HCT116 (cell line): Measurements from ENCODE around the gene ASCC1. TPM values are rescaled to one million over a fixed set of nuclear protein-coding genes. Genes with fewer than 3 reads are reported as not detected.

Source experiments
- ATAC-seq: fragments of 200-7000 bp; cut with Tn5 transposase; 2 replicates; pipeline ENCODE4 v1.9.1; 2020; ENCODE audit warnings: mild to moderate bottlenecking, moderate library complexity
- BruUV-seq: library from RNA; stranded (reverse); fragments of 400-500 nt; replicated peaks from 2 replicates; lab custom pipeline; 2021; lab: Mats Ljungman, UMichigan
- CTCF ChIA-PET: fragments of 300-600 bp; sonication (Branson Sonifier 250); formaldehyde crosslinking; loops from one replicate; lab custom pipeline; 2021; ENCODE audit warnings: antibody characterized with exemption; lab: Charles Lee
- POLR2A ChIA-PET: fragments of 300-600, 350-600 bp; sonication (Branson Sonifier 250); formaldehyde crosslinking; loops from one replicate; lab custom pipeline; 2021; ENCODE audit warnings: antibody characterized with exemption; lab: Charles Lee
- RAD21 ChIA-PET, 2 experiments: fragments of 300-600 bp; sonication (Branson Sonifier 250); formaldehyde crosslinking; loops; one replicate each; lab custom pipeline; 2023; ENCODE audit warnings: low total read pairs in 2 of 2; ENCODE audit not compliant: uncharacterized antibody in 2 of 2, unreplicated experiment in 2 of 2, low non-redundant PET in 1 of 2; lab: Charles Lee
- DNase-seq: peaks from one replicate; pipeline ENCODE4 v3.0.0-alpha.2; 2010; ENCODE audit warnings: low read depth, low spot score
- H2AFZ ChIP-seq: fragments of 200-600 bp; shearing (Covaris generic), sonication (generic); 2 replicates; pipeline ENCODE4 v1.6.1; 2017; ENCODE audit warnings: low read depth, mixed run types, mixed read lengths, antibody characterized with exemption, low read length; ENCODE audit not compliant: poor library complexity, severe bottlenecking
- H3K27ac ChIP-seq: 2 replicates; pipeline ENCODE4 v1.5.1; 2012; ENCODE audit warnings: low read depth, low read length
- H3K27me3 ChIP-seq: fragments of 200-600 bp; sonication (generic); 2 replicates; pipeline ENCODE4 v1.6.1; 2016; ENCODE audit warnings: mixed run types, low read length, mixed read lengths; ENCODE audit not compliant: insufficient read depth
- H3K36me3 ChIP-seq, 2 experiments: fragments of 200-500 bp in 1 of 2; fragments of 200-600 bp in 1 of 2; sonication (Bioruptor generic) in 1 of 2; sonication (generic) in 1 of 2; 2 replicates each; pipeline versions ENCODE4 v1.5.1 to v1.6.1; 2014 to 2016; ENCODE audit warnings: low read length in 2 of 2, inconsistent platforms in 1 of 2, mixed read lengths in 1 of 2, mixed run types in 1 of 2; ENCODE audit not compliant: insufficient read depth in 2 of 2, control insufficient read depth in 1 of 2
- H3K4me1 ChIP-seq, 2 experiments: fragments of 200-600 bp in 1 of 2; sonication (generic) in 1 of 2; 2 replicates each; pipeline versions ENCODE4 v1.5.1 to v1.6.1; 2012 to 2017; ENCODE audit warnings: low read length in 2 of 2, inconsistent platforms in 1 of 2, mild to moderate bottlenecking in 1 of 2, mixed read lengths in 1 of 2, mixed run types in 1 of 2, moderate library complexity in 1 of 2; ENCODE audit not compliant: insufficient read depth in 2 of 2, control insufficient read depth in 1 of 2
- H3K4me2 ChIP-seq: fragments of 200-600 bp; sonication (generic); 2 replicates; pipeline ENCODE4 v1.6.1; 2017; ENCODE audit warnings: mixed run types, low read length, mixed read lengths
- H3K4me3 ChIP-seq, 2 experiments: fragments of 200-600 bp in 1 of 2; sonication (generic) in 1 of 2; replicated peaks in 1 of 2; 2 replicates each; pipeline ENCODE4 v1.5.1; 2011 to 2016; ENCODE audit warnings: low read length in 2 of 2, control low read depth in 1 of 2, low read depth in 1 of 2, mild to moderate bottlenecking in 1 of 2, mixed read lengths in 1 of 2, mixed run types in 1 of 2
- H3K79me2 ChIP-seq: fragments of 200-600 bp; sonication (generic); 2 replicates; pipeline ENCODE4 v1.6.1; 2017; ENCODE audit warnings: mild to moderate bottlenecking, mixed run types, low read length, moderate library complexity, mixed read lengths; ENCODE audit not compliant: insufficient read depth
- H3K9ac ChIP-seq: fragments of 200-600 bp; sonication (generic); 2 replicates; pipeline ENCODE4 v1.6.1; 2016; ENCODE audit warnings: low read length, mixed read lengths
- H3K9me2 ChIP-seq: fragments of 200-600 bp; sonication (generic), shearing (Covaris generic); 2 replicates; pipeline ENCODE4 v1.6.1; 2017; ENCODE audit warnings: mixed run types, mild to moderate bottlenecking, moderate library complexity; ENCODE audit not compliant: insufficient read depth
- H3K9me3 ChIP-seq, 2 experiments: fragments of 200-500 bp in 1 of 2; fragments of 200-600 bp in 1 of 2; sonication (Bioruptor generic) in 1 of 2; sonication (generic) in 1 of 2; 2 replicates each; pipeline ENCODE4 v1.6.1; 2014 to 2017; ENCODE audit warnings: low read length in 2 of 2, mixed read lengths in 2 of 2, inconsistent platforms in 1 of 2, low read depth in 1 of 2, mild to moderate bottlenecking in 1 of 2, mixed run types in 1 of 2, moderate library complexity in 1 of 2; ENCODE audit not compliant: control insufficient read depth in 1 of 2, insufficient read depth in 1 of 2
- H4K20me1 ChIP-seq: fragments of 200-600 bp; sonication (generic), shearing (Covaris generic); 2 replicates; pipeline ENCODE4 v1.6.1; 2017; ENCODE audit warnings: mixed run types, mild to moderate bottlenecking, moderate library complexity; ENCODE audit not compliant: insufficient read depth
- ATF3 ChIP-seq: IDR thresholded peaks from 2 replicates; pipeline ENCODE4 v1.6.1; 2012
- EGR1 ChIP-seq: IDR thresholded peaks from 2 replicates; pipeline ENCODE4 v1.6.1; 2012; ENCODE audit warnings: low read depth
- FOSL1 ChIP-seq: IDR thresholded peaks from 2 replicates; pipeline ENCODE4 v1.6.1; 2012; ENCODE audit warnings: low read depth
- JUND ChIP-seq: IDR thresholded peaks from 2 replicates; pipeline ENCODE4 v1.6.1; 2012
- POLR2A ChIP-seq: IDR thresholded peaks from 2 replicates; pipeline ENCODE4 v1.7.0; 2011; ENCODE audit warnings: borderline replicate concordance; ENCODE audit not compliant: insufficient read depth, insufficient read length; ENCODE audit errors: extremely low read depth
- SIN3A ChIP-seq: IDR thresholded peaks from 2 replicates; pipeline ENCODE4 v1.6.1; 2012; ENCODE audit warnings: low read depth
- ZFX ChIP-seq: fragments of 450-650 bp; IDR thresholded peaks from 2 replicates; pipeline ENCODE4 v1.6.1; 2017
- ZNF274 ChIP-seq: fragments of 200-500 bp; sonication (Bioruptor generic); IDR thresholded peaks from 2 replicates; pipeline ENCODE4 v1.6.1; 2014; ENCODE audit warnings: mild to moderate bottlenecking, low read depth, low read length, inconsistent platforms
- intact Hi-C: fragments of 100-400 bp; cut with micrococcal nuclease; formaldehyde crosslinking; loops from 2 replicates; pipeline ENCODE4 v1.10.0; 2022
- total RNA-seq: library from RNA; stranded (reverse); gene quantifications from one replicate; pipeline ENCODE4 v1.2.1, GENCODE V29; 2021; ENCODE audit not compliant: unreplicated experiment
- TF ChIP-seq, protein P1 (sequence below): IDR thresholded peaks from 2 replicates; pipeline ENCODE4 v1.6.1; 2012; ENCODE audit warnings: low read depth
- TF ChIP-seq, protein P2 (sequence below), 3 experiments: fragments of 200-600 bp in 1 of 3; sonication (generic) in 1 of 3; IDR thresholded peaks in 2 of 3; conservative IDR thresholded peaks in 1 of 3; 2 replicates each; pipeline ENCODE4 v1.5.1; 2012 to 2017; ENCODE audit warnings: low read depth in 2 of 3, low read length in 2 of 3, antibody characterized with exemption in 1 of 3, borderline replicate concordance in 1 of 3, control low read depth in 1 of 3, mild to moderate bottlenecking in 1 of 3, mixed read lengths in 1 of 3, mixed run types in 1 of 3, moderate library complexity in 1 of 3; ENCODE audit not compliant: insufficient read depth in 1 of 3

Gene ASCC1
- total RNA-seq, 1 experiment from 2014 or later, result 34.5 TPM

DNA sequence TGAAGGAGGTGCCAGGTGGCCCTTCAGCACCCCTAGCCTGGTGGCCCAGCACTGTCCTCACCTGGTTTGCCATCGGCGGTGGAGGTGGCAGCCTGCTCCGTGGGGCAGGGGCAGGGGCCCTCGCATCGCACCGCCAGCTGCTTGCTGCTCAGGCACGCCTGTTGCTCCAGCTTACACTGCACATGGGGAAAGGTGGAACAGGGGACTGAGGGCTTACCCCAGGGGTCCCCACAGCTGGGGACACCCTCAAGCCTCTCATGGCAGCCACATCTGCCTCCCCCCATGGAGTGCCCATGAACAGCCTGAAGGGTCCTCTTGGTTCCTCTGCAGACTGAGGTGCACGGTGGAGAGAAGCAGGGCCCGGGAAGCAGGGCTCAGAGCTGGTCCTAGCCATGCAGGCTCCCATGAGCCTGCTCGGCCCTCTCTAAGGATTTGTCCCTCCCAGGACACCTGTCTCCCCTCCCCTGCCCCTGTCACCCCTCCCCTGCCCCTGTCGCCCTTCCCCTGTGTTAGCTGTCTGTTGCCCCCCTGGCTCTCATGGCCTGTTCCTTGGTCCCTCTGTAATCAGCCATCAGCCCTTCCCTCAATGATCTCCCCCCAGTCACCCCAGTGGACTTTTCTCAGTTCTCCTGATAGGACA, 147.8 kb downstream of the ASCC1 start:
- POLR2A ChIA-PET, result no interaction called here
- H3K4me1 ChIP-seq, result peaks cover 4 to 9% of the 10 kb centered on the region in 2 experiments; a peak in 2 of 4 replicates
- H3K9me3 ChIP-seq, result no peaks in the 10 kb centered on the region; a peak in 1 of 4 replicates
- no peaks in the 10 kb centered on the region for H3K36me3 ChIP-seq
- intact Hi-C loops, result no loop called here
- ATAC-seq (no peak), DNase-seq (no peak)
- H3K27ac ChIP-seq, result no peak overlapping the region
- no peak overlapping the region for H3K4me3 ChIP-seq
- H3K27me3 ChIP-seq, result no peaks in the 10 kb centered on the region
- no peak overlapping the region for H3K9ac ChIP-seq
- TF ChIP-seq, protein P1, sequence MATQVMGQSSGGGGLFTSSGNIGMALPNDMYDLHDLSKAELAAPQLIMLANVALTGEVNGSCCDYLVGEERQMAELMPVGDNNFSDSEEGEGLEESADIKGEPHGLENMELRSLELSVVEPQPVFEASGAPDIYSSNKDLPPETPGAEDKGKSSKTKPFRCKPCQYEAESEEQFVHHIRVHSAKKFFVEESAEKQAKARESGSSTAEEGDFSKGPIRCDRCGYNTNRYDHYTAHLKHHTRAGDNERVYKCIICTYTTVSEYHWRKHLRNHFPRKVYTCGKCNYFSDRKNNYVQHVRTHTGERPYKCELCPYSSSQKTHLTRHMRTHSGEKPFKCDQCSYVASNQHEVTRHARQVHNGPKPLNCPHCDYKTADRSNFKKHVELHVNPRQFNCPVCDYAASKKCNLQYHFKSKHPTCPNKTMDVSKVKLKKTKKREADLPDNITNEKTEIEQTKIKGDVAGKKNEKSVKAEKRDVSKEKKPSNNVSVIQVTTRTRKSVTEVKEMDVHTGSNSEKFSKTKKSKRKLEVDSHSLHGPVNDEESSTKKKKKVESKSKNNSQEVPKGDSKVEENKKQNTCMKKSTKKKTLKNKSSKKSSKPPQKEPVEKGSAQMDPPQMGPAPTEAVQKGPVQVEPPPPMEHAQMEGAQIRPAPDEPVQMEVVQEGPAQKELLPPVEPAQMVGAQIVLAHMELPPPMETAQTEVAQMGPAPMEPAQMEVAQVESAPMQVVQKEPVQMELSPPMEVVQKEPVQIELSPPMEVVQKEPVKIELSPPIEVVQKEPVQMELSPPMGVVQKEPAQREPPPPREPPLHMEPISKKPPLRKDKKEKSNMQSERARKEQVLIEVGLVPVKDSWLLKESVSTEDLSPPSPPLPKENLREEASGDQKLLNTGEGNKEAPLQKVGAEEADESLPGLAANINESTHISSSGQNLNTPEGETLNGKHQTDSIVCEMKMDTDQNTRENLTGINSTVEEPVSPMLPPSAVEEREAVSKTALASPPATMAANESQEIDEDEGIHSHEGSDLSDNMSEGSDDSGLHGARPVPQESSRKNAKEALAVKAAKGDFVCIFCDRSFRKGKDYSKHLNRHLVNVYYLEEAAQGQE, result no peak
- no peak for TF ChIP-seq POLR2A
- no peak for TF ChIP-seq EGR1
- TF ChIP-seq, protein P2, sequence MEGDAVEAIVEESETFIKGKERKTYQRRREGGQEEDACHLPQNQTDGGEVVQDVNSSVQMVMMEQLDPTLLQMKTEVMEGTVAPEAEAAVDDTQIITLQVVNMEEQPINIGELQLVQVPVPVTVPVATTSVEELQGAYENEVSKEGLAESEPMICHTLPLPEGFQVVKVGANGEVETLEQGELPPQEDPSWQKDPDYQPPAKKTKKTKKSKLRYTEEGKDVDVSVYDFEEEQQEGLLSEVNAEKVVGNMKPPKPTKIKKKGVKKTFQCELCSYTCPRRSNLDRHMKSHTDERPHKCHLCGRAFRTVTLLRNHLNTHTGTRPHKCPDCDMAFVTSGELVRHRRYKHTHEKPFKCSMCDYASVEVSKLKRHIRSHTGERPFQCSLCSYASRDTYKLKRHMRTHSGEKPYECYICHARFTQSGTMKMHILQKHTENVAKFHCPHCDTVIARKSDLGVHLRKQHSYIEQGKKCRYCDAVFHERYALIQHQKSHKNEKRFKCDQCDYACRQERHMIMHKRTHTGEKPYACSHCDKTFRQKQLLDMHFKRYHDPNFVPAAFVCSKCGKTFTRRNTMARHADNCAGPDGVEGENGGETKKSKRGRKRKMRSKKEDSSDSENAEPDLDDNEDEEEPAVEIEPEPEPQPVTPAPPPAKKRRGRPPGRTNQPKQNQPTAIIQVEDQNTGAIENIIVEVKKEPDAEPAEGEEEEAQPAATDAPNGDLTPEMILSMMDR (IDR thresholded peaks at IDR 0.05 in 2 of 3, conservative IDR thresholded peaks at IDR 0.05 in 1 of 3; ENCODE audit: borderline replicate concordance in 1 of 3, insufficient read depth in 1 of 3, low read depth in 2 of 3, low read length in 2 of 3), result no peak
- TF ChIP-seq ZFX, result no peak
- no peak for TF ChIP-seq SIN3A
- no peak for TF ChIP-seq JUND
- TF ChIP-seq ATF3, result no peak
- no peak for TF ChIP-seq FOSL1
- no peak for TF ChIP-seq ZNF274
- H2AFZ ChIP-seq, result no peak overlapping the region
- H3K79me2 ChIP-seq, result no peaks in the 10 kb centered on the region
- H3K4me2 ChIP-seq, result no peak overlapping the region
- H4K20me1 ChIP-seq, result no peaks in the 10 kb centered on the region
- RAD21 ChIA-PET, result no interaction called here
- CTCF ChIA-PET, result no interaction called here
- H3K9me2 ChIP-seq, result no peaks in the 10 kb centered on the region
- no TSS peak for BruUV-seq
